ENCODE data around the gene TMEM231. TPM values are rescaled to one million over a fixed set of nuclear protein-coding genes. Genes with fewer than 3 reads are reported as not detected.
A peak's percentile ranks its signal among the peaks of the same experiment; 100 is the strongest.

The TMEM231 gene
- total and polyA plus RNA-seq, 9 of the 15 experiments (the other 6 are each of a cell fraction or from before 2014, with no cell fraction given): 1.6 to 27.6 (median 9.1) TPM

DNA sequence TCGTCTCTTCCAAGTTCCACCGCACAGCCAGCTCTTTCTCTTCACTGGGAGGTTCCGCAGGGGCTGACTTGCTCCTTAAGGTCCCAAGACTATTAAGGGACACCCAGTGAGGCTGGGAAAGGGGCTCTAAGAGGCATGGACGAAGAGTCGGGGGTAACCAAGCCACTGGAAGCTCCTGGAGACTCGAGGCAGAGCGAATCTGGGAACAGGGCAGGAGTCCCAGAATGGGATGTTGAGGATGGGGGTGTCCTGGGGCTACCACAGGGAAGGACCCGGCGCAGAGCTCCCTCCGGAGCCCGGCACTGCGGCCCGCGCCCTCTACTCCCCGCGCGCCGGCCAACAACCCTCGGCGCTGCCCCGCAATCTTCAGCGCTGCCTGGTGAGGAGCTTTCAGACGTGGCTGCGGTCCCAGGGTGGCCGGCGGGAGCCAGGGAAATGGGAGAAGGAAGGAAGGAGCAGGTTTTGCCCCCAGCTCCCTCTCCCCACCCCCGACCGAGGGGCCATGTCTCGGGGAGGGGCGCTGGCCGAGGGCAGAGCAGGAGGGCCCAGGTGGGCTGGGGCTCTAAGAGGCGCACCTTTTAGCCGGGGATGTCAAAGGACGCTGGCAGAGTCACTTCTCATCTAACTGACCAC is 20.7 kb downstream of the TMEM231 start:
- peaks cover 4% of the 10 kb centered on the region; the same call in 1 of the 2 replicates for H4K20me1 ChIP-seq (replicated peaks; ENCODE audit: control insufficient read depth, insufficient read depth, low read length)
- in situ Hi-C loops (cut with MboI): no loop called here
- H3K27ac ChIP-seq (ENCODE audit: extremely low read depth, low read depth, low read length): no peak overlapping the region
- peaks cover 0 to 10% of the 10 kb centered on the region in 2 experiments; a peak in 1 of 5 replicates for H3K4me1 ChIP-seq (replicated peaks in 1 of 2; ENCODE audit: control insufficient read depth in 2 of 2, insufficient read depth in 2 of 2, low read length in 2 of 2)
- no peak overlapping the region for H2AFZ ChIP-seq (ENCODE audit: low read depth, low read length)
- TF ChIP-seq NFIC (IDR thresholded peaks at IDR 0.05) (no peak), TCF7L2 (IDR thresholded peaks at IDR 0.05; ENCODE audit: low read depth, low read length) (no peak), POLR2G (IDR thresholded peaks at IDR 0.05; ENCODE audit: low read depth, low read length) (peak; percentile 43)
- CTCF ChIA-PET (ENCODE audit: low intra/inter-chr PET ratio): no interaction called here
- H3K36me3 ChIP-seq (ENCODE audit: control insufficient read depth, insufficient read depth, low read length): no peaks in the 10 kb centered on the region
- no peak overlapping the region for H3K4me3 ChIP-seq
- intact Hi-C loops (cut with micrococcal nuclease): no loop called here
- H3K27me3 ChIP-seq (ENCODE audit: control insufficient read depth in 2 of 2, insufficient read depth in 2 of 2, low read length in 2 of 2): peaks cover 20 to 44% of the 10 kb centered on the region in 2 experiments
- no peak for FAIRE-seq
- peak overlapping the region in 1 of 2 experiments; percentile 56; a peak in 1 of 4 replicates for H3K9ac ChIP-seq (ENCODE audit: insufficient read depth in 1 of 2, low read depth in 2 of 2, low read length in 2 of 2)
- ATAC-seq: no peak
- H3K79me2 ChIP-seq (ENCODE audit: control insufficient read depth, insufficient read depth, low read length): no peaks in the 10 kb centered on the region
- no peak for DNase-seq (ENCODE audit: extremely low read depth in 1 of 4, low spot score in 3 of 4)
- BruUV-seq (replicated peaks): no TSS peak
- POLR2A ChIA-PET: interaction anchor here (0.6 to 5.1 kb wide), 10 partner anchors 9 to 1225 kb away, joined by 3 to 27 read pairs (median 4); no protein-coding TSS in a partner anchor
- H3K4me2 ChIP-seq (ENCODE audit: insufficient read depth, low read length): no peak overlapping the region
- WGBS (ENCODE audit: insufficient coverage, low coverage, missing lambda C conversion rate): 44% methylated on average over 34 of the region's 34 CpGs
- no peaks in the 10 kb centered on the region for H3K9me1 ChIP-seq (ENCODE audit: control insufficient read depth, insufficient read depth, low read length)
- no peaks in the 10 kb centered on the region for H3K9me3 ChIP-seq (replicated peaks; ENCODE audit: control insufficient read depth, insufficient read depth, low read depth, low read length)

DNA sequence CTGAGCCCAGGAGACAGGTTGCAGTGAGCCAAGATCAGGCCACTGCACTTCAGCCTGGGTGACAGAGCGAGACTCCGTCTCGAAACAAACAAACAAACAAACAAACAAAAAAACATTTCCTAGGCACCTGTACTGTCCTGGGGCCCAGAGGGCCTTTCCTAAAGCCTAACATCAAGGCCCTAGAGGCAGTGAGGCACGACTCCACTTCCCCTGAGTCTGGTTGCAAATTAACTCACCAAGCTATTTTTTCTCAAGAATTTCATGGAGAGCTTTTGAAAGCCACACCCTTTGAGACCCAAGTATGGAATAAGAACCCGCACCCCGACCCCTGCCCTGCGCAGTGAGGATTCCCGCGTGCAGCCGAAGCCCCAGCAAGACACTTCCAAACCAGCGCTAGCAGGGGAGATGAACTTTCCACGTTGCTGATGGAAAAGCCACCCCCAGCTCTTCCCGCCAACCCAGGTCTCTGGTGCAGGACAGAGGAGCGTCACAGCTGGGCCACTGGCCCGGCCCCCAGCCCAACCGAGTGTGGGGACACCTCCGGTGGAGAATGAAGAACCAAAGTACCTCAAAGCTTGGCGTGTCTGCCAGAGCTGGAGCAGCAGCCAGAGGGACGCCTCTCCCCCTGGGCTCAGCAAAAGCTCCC is 21.4 kb downstream of the TMEM231 start:
- ChIA-PET POLR2A (interaction anchor here (0.7 to 5.1 kb wide), 10 partner anchors 8 to 122 kb away, joined by 3 to 27 read pairs (median 4); no protein-coding TSS in a partner anchor), CTCF (ENCODE audit: low intra/inter-chr PET ratio) (no interaction called here)
- in situ Hi-C loops (cut with MboI) (no loop called here), intact Hi-C loops (cut with micrococcal nuclease) (no loop called here)
- Histone ChIP-seq H3K79me2 (ENCODE audit: control insufficient read depth, insufficient read depth, low read length) (no peaks in the 10 kb centered on the region), H3K27me3 (ENCODE audit: control insufficient read depth in 2 of 2, insufficient read depth in 2 of 2, low read length in 2 of 2) (peaks cover 22 to 51% of the 10 kb centered on the region in 2 experiments), H3K27ac (ENCODE audit: extremely low read depth, low read depth, low read length) (no peak overlapping the region), H3K36me3 (ENCODE audit: control insufficient read depth, insufficient read depth, low read length) (no peaks in the 10 kb centered on the region), H3K9me1 (ENCODE audit: control insufficient read depth, insufficient read depth, low read length) (no peaks in the 10 kb centered on the region), H4K20me1 (replicated peaks; ENCODE audit: control insufficient read depth, insufficient read depth, low read length) (peaks cover 4% of the 10 kb centered on the region; the same call in 1 of the 2 replicates), H3K4me1 (replicated peaks in 1 of 2; ENCODE audit: control insufficient read depth in 2 of 2, insufficient read depth in 2 of 2, low read length in 2 of 2) (peaks cover 0 to 16% of the 10 kb centered on the region in 2 experiments; a peak in 1 of 5 replicates), H3K9me3 (replicated peaks; ENCODE audit: control insufficient read depth, insufficient read depth, low read depth, low read length) (no peaks in the 10 kb centered on the region), H2AFZ (ENCODE audit: low read depth, low read length) (no peak overlapping the region), H3K4me2 (ENCODE audit: insufficient read depth, low read length) (no peak overlapping the region), H3K9ac (ENCODE audit: insufficient read depth in 1 of 2, low read depth in 2 of 2, low read length in 2 of 2) (peak overlapping the region in 1 of 2 experiments; percentile 56; a peak in 1 of 4 replicates), H3K4me3 (no peak overlapping the region)
- WGBS (ENCODE audit: insufficient coverage, low coverage, missing lambda C conversion rate): 23% methylated on average over 19 of the region's 19 CpGs
- FAIRE-seq (no peak), ATAC-seq (no peak; the same call in 2 of the 3 replicates), DNase-seq (ENCODE audit: extremely low read depth in 1 of 4, low spot score in 3 of 4) (no peak)
- BruUV-seq (replicated peaks): no TSS peak
- TF ChIP-seq ZBTB33 (CRISPR knock-in tag; IDR thresholded peaks at IDR 0.05) (peak; percentile 24; the same call in 1 of the 2 replicates), TBP (optimal IDR thresholded peaks at IDR 0.05; ENCODE audit: low read depth, low read length) (no peak)
